Right atrium auricular region (tissue), 2 donors: Measurements from ENCODE around the gene SRSF7. TPM values are rescaled to one million over a fixed set of nuclear protein-coding genes. Genes with fewer than 3 reads are reported as not detected.

Source experiments
- DNase-seq: peaks from one replicate; pipeline ENCODE4 v3.0.0-alpha.2; 2019; ENCODE audit warnings: low spot score
- H3K27ac ChIP-seq, 2 donors: fragments of 200-600 bp; sonication (generic); 1 replicate in 1 of 2; 2 replicates in 1 of 2; pipeline ENCODE4 v1.5.1; 2016 to 2019
- H3K27me3 ChIP-seq, 2 donors: fragments of 200-600 bp; sonication (generic); one replicate each; pipeline versions ENCODE4 v1.5.1 to v1.6.0; 2017 to 2019
- H3K36me3 ChIP-seq: fragments of 200-600 bp; sonication (generic); one replicate; pipeline ENCODE4 v1.5.1; 2016
- H3K4me1 ChIP-seq, 2 donors: fragments of 200-600 bp; sonication (generic); one replicate each; pipeline versions ENCODE4 v1.5.1 to v1.6.0; 2017 to 2019
- H3K4me3 ChIP-seq, 2 donors: fragments of 200-600 bp; sonication (generic); 1 replicate in 1 of 2; 2 replicates in 1 of 2; pipeline ENCODE4 v1.5.1; 2017 to 2019; ENCODE audit warnings: mild to moderate bottlenecking in 1 of 2, moderate library complexity in 1 of 2
- H3K9me3 ChIP-seq, 2 donors: fragments of 200-600 bp; sonication (generic); one replicate each; pipeline ENCODE4 v1.5.1; 2019
- total RNA-seq, 2 donors: library from RNA; depleted of rRNA; stranded (reverse); fragments of >200 nt; gene quantifications; one replicate each; pipeline ENCODE4 v1.1.0, GENCODE V29; 2016
- TF ChIP-seq, protein P1 (sequence below), 2 donors: fragments of 200-600 bp; sonication (generic); IDR thresholded peaks; one replicate each; pipeline ENCODE4 v1.5.1; 2019; ENCODE audit warnings: antibody characterized with exemption in 2 of 2

SRSF7 gene
- total RNA-seq, 2 donors from 2014 or later: 32.1 to 44.3 TPM

DNA sequence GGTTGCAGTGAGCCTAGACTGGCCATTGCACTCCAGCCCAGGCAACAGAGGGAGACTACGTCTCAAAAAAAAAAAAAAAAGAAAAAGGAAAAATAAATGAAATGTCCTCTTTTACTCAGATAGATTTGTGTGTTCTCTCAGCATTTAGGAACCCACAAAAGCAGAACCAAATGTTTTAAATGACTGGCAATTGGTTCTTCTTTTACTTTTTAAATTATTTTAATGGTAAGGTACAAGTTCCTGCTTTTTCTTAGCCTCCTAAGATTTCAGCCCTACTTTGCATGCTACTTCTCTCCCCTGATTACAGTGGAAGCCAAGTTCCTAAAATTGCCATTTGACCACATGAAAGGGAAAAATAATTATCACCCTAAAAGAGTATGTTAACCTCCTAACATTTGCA is 23.5 kb downstream of the SRSF7 start:
- Histone ChIP-seq H3K27ac (no peak overlapping the region), H3K4me1 (peaks cover 0 to 6% of the 10 kb centered on the region in 2 donors), H3K27me3 (no peaks in the 10 kb centered on the region), H3K36me3 (peaks cover 16% of the 10 kb centered on the region), H3K4me3 (no peak overlapping the region), H3K9me3 (no peaks in the 10 kb centered on the region)
- TF ChIP-seq, protein P1, sequence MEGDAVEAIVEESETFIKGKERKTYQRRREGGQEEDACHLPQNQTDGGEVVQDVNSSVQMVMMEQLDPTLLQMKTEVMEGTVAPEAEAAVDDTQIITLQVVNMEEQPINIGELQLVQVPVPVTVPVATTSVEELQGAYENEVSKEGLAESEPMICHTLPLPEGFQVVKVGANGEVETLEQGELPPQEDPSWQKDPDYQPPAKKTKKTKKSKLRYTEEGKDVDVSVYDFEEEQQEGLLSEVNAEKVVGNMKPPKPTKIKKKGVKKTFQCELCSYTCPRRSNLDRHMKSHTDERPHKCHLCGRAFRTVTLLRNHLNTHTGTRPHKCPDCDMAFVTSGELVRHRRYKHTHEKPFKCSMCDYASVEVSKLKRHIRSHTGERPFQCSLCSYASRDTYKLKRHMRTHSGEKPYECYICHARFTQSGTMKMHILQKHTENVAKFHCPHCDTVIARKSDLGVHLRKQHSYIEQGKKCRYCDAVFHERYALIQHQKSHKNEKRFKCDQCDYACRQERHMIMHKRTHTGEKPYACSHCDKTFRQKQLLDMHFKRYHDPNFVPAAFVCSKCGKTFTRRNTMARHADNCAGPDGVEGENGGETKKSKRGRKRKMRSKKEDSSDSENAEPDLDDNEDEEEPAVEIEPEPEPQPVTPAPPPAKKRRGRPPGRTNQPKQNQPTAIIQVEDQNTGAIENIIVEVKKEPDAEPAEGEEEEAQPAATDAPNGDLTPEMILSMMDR (IDR thresholded peaks at IDR 0.05): no peak
- DNase-seq: no peak

DNA sequence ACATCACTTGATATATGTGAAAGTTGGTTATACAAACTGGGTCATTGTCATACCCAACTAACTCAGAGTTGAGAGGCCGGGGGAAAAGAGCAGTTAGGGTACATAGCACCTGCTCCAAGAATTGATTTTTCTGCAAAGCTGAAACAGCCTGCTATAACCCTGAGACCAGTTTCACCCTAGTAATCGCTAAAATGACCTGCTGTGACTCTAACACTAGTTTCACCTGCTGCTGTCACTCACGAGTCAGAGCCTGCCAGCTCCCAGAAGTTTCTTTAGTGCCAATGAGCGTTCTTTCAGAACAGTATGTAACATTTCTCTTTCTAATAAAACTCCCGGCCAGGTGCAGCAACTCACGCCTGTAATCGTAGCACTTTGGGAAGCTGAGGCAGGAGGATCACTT is 28.0 kb downstream of the SRSF7 start:
- peak; percentile 43 for DNase-seq
- H3K27ac ChIP-seq: peak overlapping the region; percentile 76 to 85
- no peak overlapping the region for H3K4me3 ChIP-seq

DNA sequence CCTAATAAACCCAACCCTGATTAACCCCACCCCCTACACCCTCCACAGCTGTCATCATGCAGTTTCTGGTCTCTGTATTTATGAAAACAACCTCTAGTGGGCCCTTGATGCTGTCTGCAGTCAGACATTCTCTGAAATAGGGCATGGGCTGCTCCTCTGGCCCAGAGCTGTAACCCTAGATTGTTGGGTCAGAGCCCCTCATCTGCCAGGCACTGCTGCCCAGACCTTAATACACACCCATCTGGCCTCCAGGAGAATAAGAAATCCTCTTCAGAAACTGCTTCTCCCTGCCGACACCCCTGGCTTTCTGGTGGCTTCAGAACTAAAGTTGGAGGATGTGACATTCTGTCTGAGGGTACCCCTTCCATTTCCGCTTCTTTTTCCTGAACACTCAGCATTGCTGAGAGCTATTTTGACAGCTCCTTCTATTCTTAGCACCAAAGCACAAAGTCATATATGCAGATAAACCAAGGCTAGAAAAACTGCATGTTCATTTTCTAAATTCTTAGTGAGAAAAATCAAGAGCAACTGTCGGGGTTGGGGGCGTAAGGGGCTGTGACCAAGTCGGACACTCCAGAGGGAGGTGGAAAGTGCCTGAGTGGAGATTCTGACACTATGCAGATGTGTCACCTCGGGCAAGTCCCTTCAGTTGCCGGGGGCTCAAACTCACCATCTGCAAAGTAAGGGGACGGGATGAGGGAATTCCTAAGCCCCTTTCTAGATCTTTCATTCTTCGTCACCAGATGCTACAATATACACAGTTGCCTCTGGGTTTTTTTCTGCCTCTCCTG is 28.7 kb downstream of the SRSF7 start:
- H3K4me3 ChIP-seq: no peak overlapping the region
- no peaks in the 10 kb centered on the region for H3K36me3 ChIP-seq
- H3K9me3 ChIP-seq: no peaks in the 10 kb centered on the region
- DNase-seq: peak; percentile 53
- H3K4me1 ChIP-seq: peaks cover 0 to 25% of the 10 kb centered on the region in 2 donors
- TF ChIP-seq, protein P1 (IDR thresholded peaks at IDR 0.05): no peak
- peak overlapping the region; percentile 76 to 85 for H3K27ac ChIP-seq
- H3K27me3 ChIP-seq: no peaks in the 10 kb centered on the region

More for the DNA sequence above, 28.0 kb downstream of the SRSF7 start:
- Histone ChIP-seq H3K36me3 (no peaks in the 10 kb centered on the region), H3K9me3 (no peaks in the 10 kb centered on the region), H3K4me1 (peaks cover 0 to 25% of the 10 kb centered on the region in 2 donors), H3K27me3 (no peaks in the 10 kb centered on the region)
- TF ChIP-seq, protein P1 (IDR thresholded peaks at IDR 0.05): no peak

DNA sequence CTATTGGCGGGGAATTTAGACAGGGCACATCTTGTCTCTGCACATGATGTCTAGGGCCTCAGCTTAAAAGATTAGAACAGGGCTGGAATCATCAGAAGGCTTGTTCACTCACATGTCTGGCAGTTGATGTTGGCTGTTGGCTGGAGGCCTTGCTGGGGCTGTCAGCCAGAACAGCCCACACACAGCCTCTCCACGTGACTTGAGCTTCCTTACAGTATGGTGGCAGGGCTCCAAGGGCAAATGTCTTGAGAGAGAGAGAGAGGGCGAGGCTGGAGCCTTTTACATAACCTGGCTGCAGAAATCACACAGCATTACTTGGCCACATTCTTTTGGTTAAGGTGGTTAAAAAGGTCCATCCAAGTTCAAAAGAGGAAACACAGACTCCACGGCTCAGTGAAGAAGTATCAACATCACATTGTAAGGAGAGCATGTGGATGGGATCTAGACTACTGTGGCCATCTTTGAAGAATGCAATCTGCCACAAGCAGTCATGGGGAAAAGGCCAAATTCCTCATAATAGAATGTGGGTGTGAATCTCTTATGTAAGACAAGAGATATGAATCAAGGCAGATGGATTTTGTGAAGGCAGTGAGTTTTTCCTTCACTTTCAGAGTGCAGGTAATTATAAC is 30.4 kb downstream of the SRSF7 start:
- Histone ChIP-seq H3K4me1 (peaks cover 0 to 25% of the 10 kb centered on the region in 2 donors), H3K4me3 (no peak overlapping the region)
- TF ChIP-seq, protein P1 (IDR thresholded peaks at IDR 0.05): no peak

DNA sequence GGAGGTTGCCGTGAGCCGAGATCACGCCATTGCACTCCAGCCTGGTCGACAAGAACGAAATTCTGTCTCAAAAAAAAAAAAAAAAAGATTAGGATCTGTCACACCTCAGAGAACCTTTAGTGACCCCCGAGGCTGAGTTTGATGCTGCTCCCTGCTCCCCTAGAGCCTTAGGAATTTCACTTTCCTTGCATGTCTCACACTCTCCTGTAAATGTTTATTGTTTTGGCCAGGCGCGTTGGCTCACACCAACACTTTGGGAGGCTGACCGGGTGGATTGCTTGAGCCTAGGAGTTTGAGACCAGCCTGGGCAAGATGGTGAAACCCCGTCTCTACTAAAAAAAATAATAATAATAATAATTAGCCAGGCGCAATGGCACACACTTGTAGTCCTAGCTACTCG is 31.5 kb downstream of the SRSF7 start:
- Histone ChIP-seq H3K9me3 (no peaks in the 10 kb centered on the region), H3K4me1 (peaks cover 0 to 25% of the 10 kb centered on the region in 2 donors), H3K36me3 (no peaks in the 10 kb centered on the region), H3K27ac (peak overlapping the region; percentile 76 to 85), H3K27me3 (no peaks in the 10 kb centered on the region), H3K4me3 (no peak overlapping the region)
- TF ChIP-seq, protein P1 (IDR thresholded peaks at IDR 0.05): no peak
- DNase-seq: no peak

More for the DNA sequence above, 30.4 kb downstream of the SRSF7 start:
- no peaks in the 10 kb centered on the region for H3K27me3 ChIP-seq
- H3K36me3 ChIP-seq: no peaks in the 10 kb centered on the region
- H3K27ac ChIP-seq: peak overlapping the region; percentile 76 to 85
- no peaks in the 10 kb centered on the region for H3K9me3 ChIP-seq
- peak; percentile 84 for DNase-seq
